ENCODE measurements around the gene PIN1. TPM values are rescaled to one million over a fixed set of nuclear protein-coding genes. Genes with fewer than 3 reads are reported as not detected.

Gene PIN1
- total and polyA plus RNA-seq, 2 of the 13 experiments (the other 11 are each of a cell fraction or from before 2014, with no cell fraction given): 31.9 to 72.0 TPM

DNA sequence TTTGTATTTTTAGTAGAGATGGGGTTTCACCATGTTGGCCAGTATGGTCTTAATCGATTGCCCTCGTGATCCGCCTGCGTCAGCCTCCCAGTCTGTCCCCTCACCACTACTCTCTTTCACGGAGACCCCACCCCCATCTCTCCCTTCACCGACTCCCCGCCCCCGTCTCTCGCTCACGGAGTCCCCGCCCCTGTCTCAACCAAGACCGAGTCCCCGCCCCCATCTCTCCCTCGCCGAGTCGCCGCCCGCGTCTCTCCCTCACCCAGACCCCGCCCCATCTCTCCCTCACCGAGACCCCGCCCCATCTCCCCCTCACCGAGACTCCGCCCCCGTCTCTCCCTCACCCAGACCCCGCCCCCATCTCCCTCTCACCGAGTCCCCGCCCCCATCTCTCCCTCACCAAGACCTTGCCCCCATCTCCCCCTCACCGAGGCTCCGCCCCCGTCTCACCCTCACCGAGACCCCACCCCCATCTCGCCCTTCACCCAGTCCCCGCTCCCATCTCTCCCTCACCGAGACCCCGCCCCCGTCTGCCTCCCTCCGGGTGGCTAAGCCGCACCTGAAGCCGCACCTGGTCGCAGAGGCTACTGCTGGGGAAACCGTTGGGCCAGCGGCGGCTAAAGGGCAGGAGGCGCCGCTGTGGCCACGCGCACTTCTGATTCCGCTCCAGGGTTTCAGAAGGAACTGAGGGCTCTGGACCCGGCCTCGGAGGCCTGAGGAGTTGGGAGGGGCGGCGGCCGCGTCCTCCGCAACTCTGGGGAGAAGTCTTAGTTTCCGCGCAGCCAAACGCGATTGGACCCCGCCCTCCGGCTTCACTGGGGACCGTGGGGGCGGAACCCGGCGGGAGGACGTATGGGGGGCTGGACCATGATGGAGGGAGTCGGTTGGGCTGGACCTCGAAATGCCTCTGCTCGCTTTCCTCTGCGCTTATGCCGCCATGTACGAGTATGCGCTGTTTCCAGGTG lies 49.5 kb upstream of the PIN1 start (continued):
- TF ChIP-seq ZFP36 (IDR thresholded peaks at IDR 0.05; ENCODE audit: borderline replicate concordance, low read depth, low read length, partially characterized antibody): no peak
- TF ChIP-seq, protein P1, sequence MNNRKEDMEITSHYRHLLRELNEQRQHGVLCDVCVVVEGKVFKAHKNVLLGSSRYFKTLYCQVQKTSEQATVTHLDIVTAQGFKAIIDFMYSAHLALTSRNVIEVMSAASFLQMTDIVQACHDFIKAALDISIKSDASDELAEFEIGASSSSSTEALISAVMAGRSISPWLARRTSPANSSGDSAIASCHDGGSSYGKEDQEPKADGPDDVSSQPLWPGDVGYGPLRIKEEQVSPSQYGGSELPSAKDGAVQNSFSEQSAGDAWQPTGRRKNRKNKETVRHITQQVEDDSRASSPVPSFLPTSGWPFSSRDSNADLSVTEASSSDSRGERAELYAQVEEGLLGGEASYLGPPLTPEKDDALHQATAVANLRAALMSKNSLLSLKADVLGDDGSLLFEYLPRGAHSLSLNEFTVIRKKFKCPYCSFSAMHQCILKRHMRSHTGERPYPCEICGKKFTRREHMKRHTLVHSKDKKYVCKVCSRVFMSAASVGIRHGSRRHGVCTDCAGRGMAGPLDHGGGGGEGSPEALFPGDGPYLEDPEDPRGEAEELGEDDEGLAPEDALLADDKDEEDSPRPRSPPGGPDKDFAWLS (CRISPR knock-in tag; IDR thresholded peaks at IDR 0.05; ENCODE audit: borderline replicate concordance): no peak
- no peak for TF ChIP-seq CREM (IDR thresholded peaks at IDR 0.05)
- TF ChIP-seq CREM (CRISPR knock-in tag; IDR thresholded peaks at IDR 0.05): no peak
- peak; percentile 67 for TF ChIP-seq ZFY (CRISPR knock-in tag; IDR thresholded peaks at IDR 0.05)
- peak; percentile 87 for TF ChIP-seq PHF8 (CRISPR knock-in tag; IDR thresholded peaks at IDR 0.05)
- TF ChIP-seq NR2C2 (CRISPR knock-in tag; IDR thresholded peaks at IDR 0.05; ENCODE audit: borderline replicate concordance): peak; percentile 13; the same call in 1 of the 2 replicates
- peak; percentile 16; the same call in 1 of the 2 replicates for TF ChIP-seq REPIN1 (CRISPR knock-in tag; IDR thresholded peaks at IDR 0.05; ENCODE audit: borderline replicate concordance, low read depth)
- no peak for TF ChIP-seq ZFP82 (CRISPR knock-in tag; IDR thresholded peaks at IDR 0.05; ENCODE audit: borderline replicate concordance)
- peak; percentile 68; the same call in 1 of the 2 replicates for TF ChIP-seq KDM5A (IDR thresholded peaks at IDR 0.05; ENCODE audit: borderline replicate concordance, low read length)
- TF ChIP-seq, protein P2, sequence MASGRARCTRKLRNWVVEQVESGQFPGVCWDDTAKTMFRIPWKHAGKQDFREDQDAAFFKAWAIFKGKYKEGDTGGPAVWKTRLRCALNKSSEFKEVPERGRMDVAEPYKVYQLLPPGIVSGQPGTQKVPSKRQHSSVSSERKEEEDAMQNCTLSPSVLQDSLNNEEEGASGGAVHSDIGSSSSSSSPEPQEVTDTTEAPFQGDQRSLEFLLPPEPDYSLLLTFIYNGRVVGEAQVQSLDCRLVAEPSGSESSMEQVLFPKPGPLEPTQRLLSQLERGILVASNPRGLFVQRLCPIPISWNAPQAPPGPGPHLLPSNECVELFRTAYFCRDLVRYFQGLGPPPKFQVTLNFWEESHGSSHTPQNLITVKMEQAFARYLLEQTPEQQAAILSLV (CRISPR knock-in tag; IDR thresholded peaks at IDR 0.05; ENCODE audit: borderline replicate concordance): 0 out of 2 replicates have a peak, but pooled peaks have one; percentile 31
- TF ChIP-seq POLR2G (IDR thresholded peaks at IDR 0.05; ENCODE audit: low read depth, low read length): peak; percentile 81
- TF ChIP-seq ASH2L (IDR thresholded peaks at IDR 0.05; ENCODE audit: insufficient read length, low read depth, low read length): peak; percentile 74
- no peak for TF ChIP-seq KLF11 (CRISPR knock-in tag; IDR thresholded peaks at IDR 0.05)
- peak; percentile 52; the same call in 1 of the 2 replicates for TF ChIP-seq KAT8 (CRISPR knock-in tag; IDR thresholded peaks at IDR 0.05)
- TF ChIP-seq ZMYM3 (CRISPR knock-in tag; IDR thresholded peaks at IDR 0.05): no peak
- TF ChIP-seq SPEN (CRISPR knock-in tag; IDR thresholded peaks at IDR 0.05; ENCODE audit: low read depth): no peak; the same call in 1 of the 2 replicates
- TF ChIP-seq RXRA (CRISPR knock-in tag; IDR thresholded peaks at IDR 0.05): peak; percentile 60; the same call in 1 of the 2 replicates
- no peak for TF ChIP-seq ARNTL (CRISPR knock-in tag; IDR thresholded peaks at IDR 0.05)
- TF ChIP-seq, protein P3, sequence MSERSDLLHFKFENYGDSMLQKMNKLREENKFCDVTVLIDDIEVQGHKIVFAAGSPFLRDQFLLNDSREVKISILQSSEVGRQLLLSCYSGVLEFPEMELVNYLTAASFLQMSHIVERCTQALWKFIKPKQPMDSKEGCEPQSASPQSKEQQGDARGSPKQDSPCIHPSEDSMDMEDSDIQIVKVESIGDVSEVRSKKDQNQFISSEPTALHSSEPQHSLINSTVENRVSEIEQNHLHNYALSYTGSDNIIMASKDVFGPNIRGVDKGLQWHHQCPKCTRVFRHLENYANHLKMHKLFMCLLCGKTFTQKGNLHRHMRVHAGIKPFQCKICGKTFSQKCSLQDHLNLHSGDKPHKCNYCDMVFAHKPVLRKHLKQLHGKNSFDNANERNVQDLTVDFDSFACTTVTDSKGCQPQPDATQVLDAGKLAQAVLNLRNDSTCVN (CRISPR knock-in tag; IDR thresholded peaks at IDR 0.05; ENCODE audit: borderline replicate concordance): 0 out of 2 replicates have a peak, but pooled peaks have one; percentile 20
- TF ChIP-seq ZNF343 (CRISPR knock-in tag; IDR thresholded peaks at IDR 0.05): no peak
- TF ChIP-seq, protein P4, sequence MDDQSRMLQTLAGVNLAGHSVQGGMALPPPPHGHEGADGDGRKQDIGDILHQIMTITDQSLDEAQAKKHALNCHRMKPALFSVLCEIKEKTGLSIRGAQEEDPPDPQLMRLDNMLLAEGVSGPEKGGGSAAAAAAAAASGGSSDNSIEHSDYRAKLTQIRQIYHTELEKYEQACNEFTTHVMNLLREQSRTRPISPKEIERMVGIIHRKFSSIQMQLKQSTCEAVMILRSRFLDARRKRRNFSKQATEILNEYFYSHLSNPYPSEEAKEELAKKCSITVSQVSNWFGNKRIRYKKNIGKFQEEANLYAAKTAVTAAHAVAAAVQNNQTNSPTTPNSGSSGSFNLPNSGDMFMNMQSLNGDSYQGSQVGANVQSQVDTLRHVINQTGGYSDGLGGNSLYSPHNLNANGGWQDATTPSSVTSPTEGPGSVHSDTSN (CRISPR knock-in tag; IDR thresholded peaks at IDR 0.05; ENCODE audit: borderline replicate concordance): no peak
